Sigmoid colon (tissue), 7 donors: ENCODE results near the gene LIME1. TPM values are rescaled to one million over a fixed set of nuclear protein-coding genes. Genes with fewer than 3 reads are reported as not detected.

Experiments
- DNase-seq: peaks from one replicate; pipeline ENCODE4 v3.0.0-alpha.2; 2019
- H3K27ac ChIP-seq, 4 donors: fragments of 200-600 bp; sonication (generic); one replicate each; pipeline ENCODE4 v1.5.1; 2016 to 2019; ENCODE audit warnings: mild to moderate bottlenecking in 1 of 4
- H3K27me3 ChIP-seq, 3 donors: fragments of 200-600 bp; sonication (generic); one replicate each; pipeline ENCODE4 v1.5.1; 2019; ENCODE audit warnings: mild to moderate bottlenecking in 1 of 3
- H3K36me3 ChIP-seq, 4 donors: fragments of 200-600 bp; sonication (generic); one replicate each; pipeline ENCODE4 v1.5.1; 2016 to 2019
- H3K4me1 ChIP-seq, 4 donors: fragments of 200-600 bp; sonication (generic); one replicate each; pipeline ENCODE4 v1.5.1; 2017 to 2019
- H3K4me3 ChIP-seq, 4 donors: fragments of 200-600 bp; sonication (generic); one replicate each; pipeline ENCODE4 v1.5.1; 2017 to 2019; ENCODE audit warnings: mild to moderate bottlenecking in 2 of 4, moderate library complexity in 1 of 4
- H3K9me3 ChIP-seq, 4 donors: fragments of 200-600 bp in 3 of 4; sonication (generic) in 3 of 4; one replicate each; pipeline versions ENCODE4 v1.5.1 to v1.6.1; 2013 to 2019
- EP300 ChIP-seq, 4 donors: sonication (generic); formaldehyde crosslinking; IDR thresholded peaks; one replicate each; pipeline ENCODE4 v1.6.1; 2017; ENCODE audit warnings: antibody characterized with exemption in 4 of 4
- POLR2A ChIP-seq, 2 donors: fragments of 450-650 bp; IDR thresholded peaks; one replicate each; pipeline ENCODE4 v1.6.1; 2016; ENCODE audit warnings: antibody characterized with exemption in 2 of 2, mild to moderate bottlenecking in 2 of 2, moderate library complexity in 2 of 2
- POLR2AphosphoS5 ChIP-seq, 4 donors: sonication (generic); formaldehyde crosslinking; IDR thresholded peaks; one replicate each; pipeline ENCODE4 v1.6.1; 2017; ENCODE audit warnings: antibody characterized with exemption in 4 of 4
- WGBS, 2 donors: extraction: QIAGEN DNeasy Blood & Tissue Kit; methylation state at CpG; one replicate each; pipeline ENCODE4 v1.1.7; 2013; 5-methylcytosine and 5-hydroxymethylcytosine counted together
- intact Hi-C: fragments of 100-400 bp; cut with DNase I; formaldehyde crosslinking; loops from one replicate; pipeline ENCODE4 v1.15.1; 2023
- polyA plus RNA-seq, 3 donors: library from polyadenylated mRNA; stranded (reverse); fragments of 200-250 nt; gene quantifications; one replicate each; pipeline ENCODE4 v1.2.3, GENCODE V29; 2013
- total RNA-seq, 4 donors: library from RNA; depleted of rRNA; stranded (reverse); fragments of >200 nt; gene quantifications; one replicate each; pipeline ENCODE4 v1.1.0, GENCODE V29; 2016
- TF ChIP-seq, protein P1 (sequence below), 4 experiments: fragments of 450-650 bp in 3 of 4; fragments of 200-600 bp in 1 of 4; IDR thresholded peaks; one replicate each; pipeline ENCODE4 v1.5.1; 2016 to 2019; ENCODE audit warnings: antibody characterized with exemption in 4 of 4, mild to moderate bottlenecking in 3 of 4, moderate library complexity in 2 of 4
- donor health status: healthy with polysubstance abuse.
- donor health status: Bipolar disorder and iron deficiency.
- donor health status: healthy.

The LIME1 gene
- total and polyA plus RNA-seq, 7 donors: 4.6 to 35.3 (median 6.4) TPM; not detected in 1

DNA sequence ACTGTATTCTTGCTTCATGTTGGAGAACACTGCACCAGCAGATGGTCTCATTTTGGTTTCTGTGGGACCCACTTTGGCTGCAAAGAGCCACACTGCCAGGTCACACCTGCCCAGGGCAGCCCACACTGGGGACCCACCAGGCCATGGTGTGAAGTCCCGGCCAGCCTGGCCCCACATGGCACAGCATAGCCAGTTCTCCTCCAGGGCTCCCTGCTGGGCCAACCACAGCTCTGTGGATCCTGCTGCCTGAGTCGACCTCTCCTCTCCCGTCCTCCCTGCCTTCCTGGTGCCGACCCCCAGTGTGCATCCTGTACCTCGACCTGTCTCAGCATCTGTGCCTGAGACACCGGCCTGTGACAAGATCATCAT lies 31.7 kb upstream of the LIME1 start:
- H3K27ac ChIP-seq: no peak overlapping the region
- intact Hi-C loops: loop anchor here (5.0 kb wide), 1 partner anchor 47 kb away; the partner anchor contains the start of gene RTEL1
- peaks cover 0 to 33% (median 27%) of the 10 kb centered on the region in 4 donors for H3K4me1 ChIP-seq
- no peaks in the 10 kb centered on the region for H3K9me3 ChIP-seq
- TF ChIP-seq POLR2A (IDR thresholded peaks at IDR 0.05) (no peak), POLR2AphosphoS5 (IDR thresholded peaks at IDR 0.05) (no peak), EP300 (IDR thresholded peaks at IDR 0.05) (no peak)
- TF ChIP-seq, protein P1, sequence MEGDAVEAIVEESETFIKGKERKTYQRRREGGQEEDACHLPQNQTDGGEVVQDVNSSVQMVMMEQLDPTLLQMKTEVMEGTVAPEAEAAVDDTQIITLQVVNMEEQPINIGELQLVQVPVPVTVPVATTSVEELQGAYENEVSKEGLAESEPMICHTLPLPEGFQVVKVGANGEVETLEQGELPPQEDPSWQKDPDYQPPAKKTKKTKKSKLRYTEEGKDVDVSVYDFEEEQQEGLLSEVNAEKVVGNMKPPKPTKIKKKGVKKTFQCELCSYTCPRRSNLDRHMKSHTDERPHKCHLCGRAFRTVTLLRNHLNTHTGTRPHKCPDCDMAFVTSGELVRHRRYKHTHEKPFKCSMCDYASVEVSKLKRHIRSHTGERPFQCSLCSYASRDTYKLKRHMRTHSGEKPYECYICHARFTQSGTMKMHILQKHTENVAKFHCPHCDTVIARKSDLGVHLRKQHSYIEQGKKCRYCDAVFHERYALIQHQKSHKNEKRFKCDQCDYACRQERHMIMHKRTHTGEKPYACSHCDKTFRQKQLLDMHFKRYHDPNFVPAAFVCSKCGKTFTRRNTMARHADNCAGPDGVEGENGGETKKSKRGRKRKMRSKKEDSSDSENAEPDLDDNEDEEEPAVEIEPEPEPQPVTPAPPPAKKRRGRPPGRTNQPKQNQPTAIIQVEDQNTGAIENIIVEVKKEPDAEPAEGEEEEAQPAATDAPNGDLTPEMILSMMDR (IDR thresholded peaks at IDR 0.05): no peak
- WGBS, 2 donors: 85 to 86% methylated on average over 6 of the region's 6 CpGs
- peak; percentile 50 for DNase-seq
- H3K36me3 ChIP-seq: peaks cover 0 to 51% (median 14%) of the 10 kb centered on the region in 4 donors
- no peak overlapping the region for H3K4me3 ChIP-seq
- H3K27me3 ChIP-seq: no peaks in the 10 kb centered on the region

DNA sequence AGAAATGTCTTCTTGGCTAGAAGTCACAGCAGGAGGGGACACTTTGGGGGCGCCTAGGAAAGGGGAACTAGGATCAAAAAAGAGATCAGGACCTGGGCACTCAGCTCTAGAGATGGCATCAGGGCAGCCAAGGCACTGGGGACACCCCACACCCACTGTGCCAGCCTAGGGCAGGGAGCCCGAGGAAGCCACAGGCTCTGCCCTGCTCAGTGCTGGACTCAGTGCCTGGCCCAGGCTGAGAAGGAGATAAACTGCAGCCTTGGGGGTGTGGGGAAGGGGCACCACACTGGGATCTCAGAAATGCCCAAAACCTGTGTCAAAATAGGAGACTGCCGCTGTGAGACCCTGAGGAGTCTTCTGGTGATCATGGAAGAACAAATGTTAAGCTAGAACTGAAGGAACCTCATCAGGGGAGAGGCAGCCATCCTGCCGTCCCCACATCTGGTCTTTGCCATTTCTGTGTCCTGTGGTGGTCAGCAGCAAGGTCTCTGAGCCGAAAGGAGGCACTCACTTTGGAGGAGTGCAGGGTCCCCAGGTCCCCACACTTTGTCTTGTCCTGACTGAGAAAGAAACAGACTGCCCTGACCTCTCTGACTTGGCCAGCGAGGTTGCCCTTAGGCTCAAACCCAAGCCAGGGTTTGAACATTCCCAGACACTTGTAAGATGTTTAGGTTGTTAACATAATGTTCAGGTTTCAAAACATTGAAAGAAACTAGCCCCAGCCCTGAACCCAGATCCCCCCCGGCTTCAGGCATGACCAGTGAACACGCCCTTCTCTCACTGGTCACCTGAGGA lies 31.0 kb upstream of the LIME1 start:
- WGBS, 2 donors: 91 to 95% methylated on average over 8 of the region's 8 CpGs
- H3K27me3 ChIP-seq: no peaks in the 10 kb centered on the region
- H3K9me3 ChIP-seq: no peaks in the 10 kb centered on the region
- peaks cover 0 to 54% (median 14%) of the 10 kb centered on the region in 4 donors for H3K36me3 ChIP-seq
- intact Hi-C loops: loop anchor here (2.0 to 5.0 kb wide), 2 partner anchors 33 to 48 kb away; partner anchors contain the start of genes RTEL1 and SLC2A4RG
- peak; percentile 43 for DNase-seq
- peaks cover 0 to 29% (median 25%) of the 10 kb centered on the region in 4 donors for H3K4me1 ChIP-seq
- H3K27ac ChIP-seq: no peak overlapping the region
- H3K4me3 ChIP-seq: no peak overlapping the region
- TF ChIP-seq EP300 (IDR thresholded peaks at IDR 0.05): no peak
- TF ChIP-seq POLR2AphosphoS5 (IDR thresholded peaks at IDR 0.05): no peak
- TF ChIP-seq, protein P1 (IDR thresholded peaks at IDR 0.05): no peak
- no peak for TF ChIP-seq POLR2A (IDR thresholded peaks at IDR 0.05)

DNA sequence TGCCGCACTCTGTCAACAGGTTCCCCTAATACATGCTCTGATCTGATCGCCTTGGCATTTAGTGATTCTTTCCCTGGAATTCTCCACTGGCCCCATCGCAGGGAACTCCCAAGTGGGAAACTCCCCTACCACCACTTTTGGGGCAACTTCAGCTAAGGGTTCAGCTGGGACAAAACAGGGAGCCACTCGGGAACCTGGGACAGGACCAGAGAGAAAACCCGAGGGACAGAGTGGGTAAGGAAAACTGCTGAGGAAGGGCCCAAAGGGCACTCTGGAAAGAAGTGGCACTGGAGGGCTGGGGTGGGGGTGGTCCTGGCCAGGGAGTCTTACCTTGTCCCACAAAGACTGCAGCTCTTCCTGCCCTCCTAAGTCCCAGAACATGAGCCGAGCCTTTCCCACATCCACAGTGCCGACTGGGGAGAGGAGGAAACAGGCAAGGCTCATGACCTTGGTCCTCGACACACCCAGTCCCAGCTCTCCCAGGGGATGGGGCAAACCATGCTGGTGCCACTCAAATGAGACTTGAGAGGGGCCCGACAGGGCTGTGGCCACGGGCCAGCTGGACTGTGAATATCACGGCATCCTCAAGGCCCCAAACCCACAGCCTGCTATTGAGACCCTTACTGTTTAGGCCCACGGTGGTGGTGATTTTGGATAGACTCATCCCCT lies 30.3 kb upstream of the LIME1 start:
- H3K27ac ChIP-seq: peak overlapping the region; percentile 87 to 93 (median 91)
- peak; percentile 61 for DNase-seq
- peaks cover 0 to 61% (median 14%) of the 10 kb centered on the region in 4 donors for H3K36me3 ChIP-seq
- WGBS, 2 donors: 48 to 74% methylated on average over 12 of the region's 12 CpGs
- H3K4me3 ChIP-seq: peak overlapping the region in 2 of 4 donors; percentile 60 to 92
- TF ChIP-seq POLR2A (IDR thresholded peaks at IDR 0.05) (no peak), EP300 (IDR thresholded peaks at IDR 0.05) (no peak), POLR2AphosphoS5 (IDR thresholded peaks at IDR 0.05) (no peak)
- intact Hi-C loops: loop anchor here (2.0 to 5.0 kb wide), 2 partner anchors 33 to 49 kb away; partner anchors contain the start of genes RTEL1 and SLC2A4RG
- peaks cover 0 to 29% (median 25%) of the 10 kb centered on the region in 4 donors for H3K4me1 ChIP-seq
- no peaks in the 10 kb centered on the region for H3K27me3 ChIP-seq
- no peaks in the 10 kb centered on the region for H3K9me3 ChIP-seq

DNA sequence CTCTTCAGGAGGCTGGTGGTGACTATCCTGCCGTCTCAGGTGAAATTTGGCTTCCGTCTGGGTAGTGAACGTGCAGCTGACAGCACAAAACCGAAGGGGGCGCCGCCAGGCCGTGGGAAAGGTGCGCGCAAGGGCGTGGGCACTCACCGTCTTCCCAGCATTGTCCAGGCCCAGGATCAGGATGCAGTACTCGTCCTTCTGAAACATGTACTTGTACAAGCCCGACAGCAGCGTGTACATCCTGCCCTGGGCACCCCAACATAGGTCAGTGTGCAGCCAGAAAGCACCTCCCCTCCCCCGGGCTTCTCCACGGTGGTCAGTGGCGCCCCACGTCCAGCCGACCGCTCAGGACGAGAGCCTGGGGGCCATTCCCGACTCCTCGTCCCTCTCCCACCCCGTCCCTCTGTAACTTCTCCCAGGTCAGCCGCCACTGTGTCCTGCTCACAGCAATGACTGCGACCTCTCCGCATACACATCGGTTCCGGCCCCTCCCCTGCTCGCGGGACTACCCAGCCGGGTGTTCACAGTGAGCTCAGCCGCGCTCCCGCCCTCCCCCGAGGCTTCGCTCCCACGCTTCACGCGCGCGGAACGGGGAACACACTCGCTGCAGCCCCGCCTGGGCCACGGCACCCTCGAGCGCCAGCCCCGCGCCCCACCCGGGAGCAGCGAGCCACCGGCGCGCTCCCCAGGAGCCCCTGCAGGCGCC lies 29.5 kb upstream of the LIME1 start:
- WGBS, 2 donors: 2 to 3% methylated on average over 56 of the region's 56 CpGs
- TF ChIP-seq POLR2AphosphoS5 (IDR thresholded peaks at IDR 0.05) (no peak), EP300 (IDR thresholded peaks at IDR 0.05) (no peak), POLR2A (IDR thresholded peaks at IDR 0.05) (no peak)
- TF ChIP-seq, protein P1 (IDR thresholded peaks at IDR 0.05): no peak
- no peaks in the 10 kb centered on the region for H3K9me3 ChIP-seq
- intact Hi-C loops: loop anchor here (2.0 to 5.0 kb wide), 2 partner anchors 32 to 50 kb away; partner anchors contain the start of genes RTEL1 and SLC2A4RG
- H3K27me3 ChIP-seq: no peaks in the 10 kb centered on the region
- peak; percentile 73 for DNase-seq
- H3K36me3 ChIP-seq: peaks cover 0 to 70% (median 14%) of the 10 kb centered on the region in 4 donors
- H3K4me1 ChIP-seq: peaks cover 0 to 29% (median 25%) of the 10 kb centered on the region in 4 donors
- peak overlapping the region; percentile 87 to 93 (median 91) for H3K27ac ChIP-seq
- H3K4me3 ChIP-seq: peak overlapping the region; percentile 60 to 92 (median 78)
